ENCODE results near the gene UNC13D.
"Not testable (repeated sequence)": the region's sequence is repeated elsewhere in the genome, so short reads cannot be mapped to it uniquely, and the experiment has no call there.

The UNC13D gene

GRCh38 chr17:75820094-75821080 lies 23.8 kb downstream of the UNC13D start:
- no peak for DNase-seq (ENCODE audit: low read depth)

- no peak for DNase-seq (ENCODE audit: low read depth)
These were observed 24.5 kb downstream of the UNC13D start for GRCh38 chr17:75819678-75820077.

- DNase-seq (ENCODE audit: low read depth): no peak
These were observed 25.1 kb downstream of the UNC13D start for GRCh38 chr17:75819116-75819515.

GRCh38 chr17:75818326-75818885 lies 25.8 kb downstream of the UNC13D start:
- no peak for DNase-seq (ENCODE audit: low read depth)

GRCh38 chr17:75817571-75817970 lies 26.6 kb downstream of the UNC13D start:
- no peak for DNase-seq (ENCODE audit: low read depth)

GRCh38 chr17:75816693-75817092 lies 27.5 kb downstream of the UNC13D start:
- DNase-seq (ENCODE audit: low read depth): no peak

GRCh38 chr17:75815399-75815798 lies 28.8 kb downstream of the UNC13D start:
- DNase-seq (ENCODE audit: low read depth): no peak

GRCh38 chr17:75814900-75815373 lies 29.3 kb downstream of the UNC13D start:
- no peak for DNase-seq (ENCODE audit: low read depth)

- no peak for DNase-seq (ENCODE audit: low read depth)
These were observed 30.2 kb downstream of the UNC13D start for GRCh38 chr17:75814021-75814395.

- DNase-seq (ENCODE audit: low read depth): no peak
These were observed 30.9 kb downstream of the UNC13D start for GRCh38 chr17:75813081-75814020.

GRCh38 chr17:75812096-75813013 lies 31.8 kb downstream of the UNC13D start:
- DNase-seq (ENCODE audit: low read depth): no peak

GRCh38 chr17:75811174-75811573 lies 33.0 kb downstream of the UNC13D start:
- no peak for DNase-seq (ENCODE audit: low read depth)

GRCh38 chr17:75810756-75811155 lies 33.4 kb downstream of the UNC13D start:
- DNase-seq (ENCODE audit: low read depth): not testable (repeated sequence)

- DNase-seq (ENCODE audit: low read depth): no peak
These were observed 34.0 kb downstream of the UNC13D start for GRCh38 chr17:75810216-75810615.

- no peak for DNase-seq (ENCODE audit: low read depth)
These were observed 34.5 kb downstream of the UNC13D start for GRCh38 chr17:75809631-75810111.

- no peak for DNase-seq (ENCODE audit: low read depth)
These were observed 35.1 kb downstream of the UNC13D start for GRCh38 chr17:75808905-75809621.

- DNase-seq (ENCODE audit: low read depth): no peak
These were observed 35.7 kb downstream of the UNC13D start for GRCh38 chr17:75808549-75808904.

- no peak for DNase-seq (ENCODE audit: low read depth)
These were observed 36.3 kb downstream of the UNC13D start for GRCh38 chr17:75807861-75808260.

GRCh38 chr17:75806822-75807500 lies 37.2 kb downstream of the UNC13D start:
- DNase-seq (ENCODE audit: low read depth): no peak

- no peak for DNase-seq (ENCODE audit: low read depth)
These were observed 40.3 kb downstream of the UNC13D start for GRCh38 chr17:75803883-75804282.

Data from T follicular helper cell (primary cell).